ENCODE data around the gene ZNF33B.

DNA sequence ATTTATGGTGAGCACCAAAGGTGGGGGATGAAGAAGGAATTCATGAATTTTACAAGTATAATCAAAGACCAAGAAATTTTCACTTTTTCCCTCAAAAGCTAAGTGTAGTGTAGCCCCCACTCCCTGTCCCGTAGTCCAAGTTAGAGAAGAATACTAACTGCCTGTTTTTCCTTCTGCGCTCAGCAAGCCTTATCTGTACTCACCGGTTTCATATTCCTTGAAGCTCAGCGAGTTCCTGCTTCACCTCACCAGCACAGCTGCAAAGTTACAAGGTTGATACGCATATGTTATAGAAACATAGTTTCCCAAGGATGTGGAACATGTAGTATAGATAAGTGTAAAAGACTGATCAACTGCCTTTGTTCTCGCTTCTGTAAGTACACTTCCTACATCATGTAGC lies 16.0 kb upstream of the ZNF33B start:
- TF ChIP-seq GATA3 (IDR thresholded peaks at IDR 0.05; ENCODE audit: low read depth, low read length) (no peak), GATA2 (IDR thresholded peaks at IDR 0.05; ENCODE audit: low read depth, low read length) (no peak)

Measured in SH-SY5Y (cell line).